PC-9 (cell line): Measurements from ENCODE around the gene ACTL7A. TPM values are rescaled to one million over a fixed set of nuclear protein-coding genes. Genes with fewer than 3 reads are reported as not detected.

Source experiments
- BruUV-seq: library from RNA; stranded (reverse); fragments of 400-500 nt; replicated peaks from 2 replicates; lab custom pipeline; 2021; lab: Mats Ljungman, UMichigan
- CTCF ChIA-PET: fragments of 300-600 bp; sonication (Branson Sonifier 250); formaldehyde crosslinking; loops from one replicate; lab custom pipeline; 2022; ENCODE audit warnings: antibody characterized with exemption; lab: Charles Lee
- POLR2A ChIA-PET: fragments of 300-600 bp; sonication (Branson Sonifier 250); formaldehyde crosslinking; loops from one replicate; lab custom pipeline; 2022; ENCODE audit warnings: antibody characterized with exemption; ENCODE audit not compliant: unreplicated experiment; lab: Charles Lee
- DNase-seq, 2 experiments: peaks; one replicate each; pipeline versions ENCODE4 v3.0.0 to v3.0.0-alpha.2; 2015 to 2022; ENCODE audit warnings: mixed read lengths in 1 of 2
- H2AFZ ChIP-seq: fragments of 200-600 bp; sonication (generic); 2 replicates; pipeline ENCODE4 v1.8.1; 2017; ENCODE audit warnings: antibody characterized with exemption
- H3F3A ChIP-seq: fragments of 200-600 bp; sonication (generic); 2 replicates; pipeline ENCODE4 v1.8.1; 2017; ENCODE audit warnings: antibody characterized with exemption, mild to moderate bottlenecking, low read depth; ENCODE audit not compliant: insufficient read depth
- H3K27ac ChIP-seq: fragments of 200-600 bp; sonication (generic); 2 replicates; pipeline ENCODE4 v1.6.1; 2016; ENCODE audit warnings: mixed run types
- H3K27me3 ChIP-seq: fragments of 200-600 bp; sonication (generic); 2 replicates; pipeline ENCODE4 v1.6.1; 2016; ENCODE audit warnings: low read depth, mixed run types; ENCODE audit not compliant: insufficient read depth
- H3K36me3 ChIP-seq: fragments of 200-600 bp; sonication (generic); 2 replicates; pipeline ENCODE4 v1.6.1; 2016; ENCODE audit warnings: low read depth, mixed run types
- H3K4me1 ChIP-seq: fragments of 200-600 bp; sonication (generic); replicated peaks from 2 replicates; pipeline ENCODE4 v1.6.1; 2016; ENCODE audit warnings: mixed run types; ENCODE audit not compliant: insufficient read depth
- H3K4me2 ChIP-seq: fragments of 200-600 bp; sonication (generic); 2 replicates; pipeline ENCODE4 v1.6.1; 2017; ENCODE audit warnings: mixed run types
- H3K4me3 ChIP-seq: fragments of 200-600 bp; sonication (generic); 2 replicates; pipeline ENCODE4 v1.6.1; 2016; ENCODE audit warnings: mixed run types
- H3K79me2 ChIP-seq: fragments of 200-600 bp; sonication (generic); 2 replicates; pipeline ENCODE4 v1.6.1; 2017; ENCODE audit warnings: low read depth, mixed run types
- H3K9me2 ChIP-seq: fragments of 200-600 bp; sonication (generic); 2 replicates; pipeline ENCODE4 v1.8.1; 2017; ENCODE audit warnings: mild to moderate bottlenecking; ENCODE audit not compliant: insufficient read depth
- H3K9me3 ChIP-seq: fragments of 200-600 bp; sonication (generic); 2 replicates; pipeline ENCODE4 v1.8.1; 2016; ENCODE audit warnings: low read depth; ENCODE audit not compliant: insufficient read depth
- H4K20me1 ChIP-seq: fragments of 200-600 bp; sonication (generic); 2 replicates; pipeline ENCODE4 v1.8.1; 2017; ENCODE audit not compliant: insufficient read depth
- CTCF ChIP-seq: fragments of 200-600 bp; sonication (generic); conservative IDR thresholded peaks from 2 replicates; pipeline ENCODE4 v1.6.1; 2017; ENCODE audit warnings: mixed run types, antibody characterized with exemption, mild to moderate bottlenecking, moderate library complexity
- EZH2 ChIP-seq: fragments of 200-600 bp; sonication (generic); IDR thresholded peaks from 2 replicates; pipeline ENCODE4 v1.8.0; 2017; ENCODE audit warnings: antibody characterized with exemption, low read depth
- intact Hi-C: fragments of 100-400 bp; cut with micrococcal nuclease; formaldehyde crosslinking; loops from one replicate; pipeline ENCODE4 v1.10.0; 2022; ENCODE audit not compliant: unreplicated experiment
- total RNA-seq: library from RNA; stranded (reverse); gene quantifications from 2 replicates; pipeline ENCODE4 v1.2.3, GENCODE V29; 2021

The ACTL7A gene
- total RNA-seq, 1 experiment from 2014 or later, result not detected

DNA sequence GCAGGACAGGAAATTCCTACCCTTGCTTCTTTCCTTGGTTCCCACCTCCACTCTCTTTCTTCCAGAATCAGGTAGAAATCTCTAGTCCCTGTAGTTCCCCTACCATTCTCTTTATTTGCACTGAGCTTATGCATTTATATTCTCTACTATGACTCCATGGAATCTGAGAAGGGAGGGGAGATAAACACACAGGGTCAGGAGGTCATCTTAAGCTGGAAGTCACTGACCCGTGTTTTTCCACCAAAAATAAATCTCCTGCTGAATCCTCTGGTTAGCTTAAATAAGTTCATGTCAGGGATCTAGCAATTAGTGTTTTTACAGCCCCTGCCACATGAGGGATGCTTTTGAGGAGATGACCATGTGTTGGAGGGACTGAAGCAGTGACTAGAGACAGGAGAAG, 10.0 kb upstream of the ACTL7A start:
- Histone ChIP-seq H3K27me3 (no peaks in the 10 kb centered on the region), H3K79me2 (no peaks in the 10 kb centered on the region), H3K4me2 (no peak overlapping the region), H3K4me1 (no peaks in the 10 kb centered on the region; the same call in 1 of the 2 replicates), H4K20me1 (no peaks in the 10 kb centered on the region), H3K36me3 (no peaks in the 10 kb centered on the region), H3K9me2 (no peaks in the 10 kb centered on the region), H3K27ac (no peak overlapping the region), H3K4me3 (no peak overlapping the region), H3F3A (no peaks in the 10 kb centered on the region), H2AFZ (no peak overlapping the region), H3K9me3 (no peaks in the 10 kb centered on the region)
- DNase-seq, result no peak
- TF ChIP-seq CTCF (no peak), EZH2 (no peak)
- CTCF ChIA-PET, result no interaction called here
- POLR2A ChIA-PET, result no interaction called here
- no TSS peak for BruUV-seq
- intact Hi-C loops, result no loop called here

DNA sequence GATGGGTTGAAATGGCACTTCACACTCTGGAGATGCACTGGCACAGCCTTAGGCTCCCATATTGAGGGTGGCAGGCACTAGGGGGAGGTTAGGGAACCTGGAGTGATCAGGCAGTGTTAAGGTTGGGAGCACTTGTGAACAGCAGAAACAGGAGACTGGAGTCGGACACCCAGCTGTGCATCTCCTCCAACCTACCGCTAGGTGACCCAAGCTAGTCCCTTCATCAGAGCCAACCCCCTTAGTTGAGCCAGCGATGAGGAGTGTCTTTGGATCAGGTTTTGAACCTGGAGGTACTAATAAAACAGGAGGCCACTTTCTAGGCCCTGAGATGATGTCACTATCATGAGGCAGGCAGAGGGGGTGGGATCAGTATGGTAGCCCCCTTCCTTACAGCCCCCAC, 8.0 kb upstream of the ACTL7A start:
- BruUV-seq, result no TSS peak

GRCh38 chr9:108854641-108855528, 7.2 kb upstream of the ACTL7A start:
- POLR2A ChIA-PET, result no interaction called here

More for the DNA sequence above, 8.0 kb upstream of the ACTL7A start:
- no peak overlapping the region for H3K4me2 ChIP-seq
- DNase-seq, result no peak
- no peaks in the 10 kb centered on the region for H3K36me3 ChIP-seq
- H2AFZ ChIP-seq, result no peak overlapping the region
- no peak overlapping the region for H3K27ac ChIP-seq
- H4K20me1 ChIP-seq, result no peaks in the 10 kb centered on the region
- H3K9me2 ChIP-seq, result no peaks in the 10 kb centered on the region
- intact Hi-C loops, result no loop called here
- H3K4me3 ChIP-seq, result no peak overlapping the region
- H3K79me2 ChIP-seq, result no peaks in the 10 kb centered on the region
- ChIA-PET CTCF (no interaction called here), POLR2A (no interaction called here)
- H3F3A ChIP-seq, result no peaks in the 10 kb centered on the region
- H3K9me3 ChIP-seq, result no peaks in the 10 kb centered on the region
- no peaks in the 10 kb centered on the region for H3K27me3 ChIP-seq
- TF ChIP-seq EZH2 (no peak), CTCF (no peak)
- H3K4me1 ChIP-seq, result no peaks in the 10 kb centered on the region; the same call in 1 of the 2 replicates

More at GRCh38 chr9:108854641-108855528, 7.2 kb upstream of the ACTL7A start:
- TF ChIP-seq CTCF, result no peak
- Histone ChIP-seq H3K9me2 (no peaks in the 10 kb centered on the region), H3K4me3 (no peak overlapping the region), H3F3A (no peaks in the 10 kb centered on the region), H3K4me2 (no peak overlapping the region), H2AFZ (no peak overlapping the region), H3K9me3 (peaks cover 6% of the 10 kb centered on the region; the same call in 1 of the 2 replicates), H3K36me3 (no peaks in the 10 kb centered on the region), H3K27me3 (no peaks in the 10 kb centered on the region), H3K4me1 (no peaks in the 10 kb centered on the region; the same call in 1 of the 2 replicates), H3K27ac (no peak overlapping the region), H4K20me1 (no peaks in the 10 kb centered on the region), H3K79me2 (no peaks in the 10 kb centered on the region)
- intact Hi-C loops, result no loop called here
- BruUV-seq, result no TSS peak
- DNase-seq, result no peak
- CTCF ChIA-PET, result no interaction called here
